Measurements from ENCODE around the gene ICOS.

ICOS gene
- total RNA-seq: 0 to 1.1 (median 0.05) reads per million in 17 experiments

GRCh38 chr2:203936535-203936934 is at the start of gene ICOS:
Gene ICOS (plus strand): TSS chr2:203936763. CDS start chr2:203936815, 52 bp downstream.
- no peak for DNase-seq

- DNase-seq: no peak
Observed at GRCh38 chr2:203887677-203888076, 48.9 kb upstream of the ICOS start.

- DNase-seq: no peak
Observed at GRCh38 chr2:203889542-203889941, 47.0 kb upstream of the ICOS start.

GRCh38 chr2:203889944-203890343 is 46.6 kb upstream of the ICOS start:
- DNase-seq: no peak

GRCh38 chr2:203890733-203891132 is 45.8 kb upstream of the ICOS start:
- DNase-seq: no peak

- peak; percentile 82 to 92 (median 88) for DNase-seq
Observed at GRCh38 chr2:203891474-203891873, 45.1 kb upstream of the ICOS start.

GRCh38 chr2:203892207-203892606 is 44.4 kb upstream of the ICOS start:
- no peak for DNase-seq

GRCh38 chr2:203893401-203893800 is 43.2 kb upstream of the ICOS start:
- peak in 2 of 4 experiments; percentile 21 to 27 for DNase-seq

- peak in 2 of 4 experiments; percentile 24 to 29 for DNase-seq
Observed at GRCh38 chr2:203893840-203894239, 42.7 kb upstream of the ICOS start.

- no peak for DNase-seq
Observed at GRCh38 chr2:203894262-203894661, 42.3 kb upstream of the ICOS start.

GRCh38 chr2:203897544-203897943 is 39.0 kb upstream of the ICOS start:
- peak in 2 of 4 experiments; percentile 86 to 88 for DNase-seq

- DNase-seq: no peak
Observed at GRCh38 chr2:203898657-203899056, 37.9 kb upstream of the ICOS start.

- DNase-seq: no peak
Observed at GRCh38 chr2:203900253-203900652, 36.3 kb upstream of the ICOS start.

- DNase-seq: no peak
Observed at GRCh38 chr2:203904022-203904421, 32.5 kb upstream of the ICOS start.

- DNase-seq: no peak
Observed at GRCh38 chr2:203905656-203906055, 30.9 kb upstream of the ICOS start.

- DNase-seq: peak; percentile 76 to 90 (median 82)
Observed at GRCh38 chr2:203908066-203908796, 28.3 kb upstream of the ICOS start.

GRCh38 chr2:203908797-203909185 is 27.8 kb upstream of the ICOS start:
- no peak for DNase-seq

GRCh38 chr2:203909261-203909967 is 27.1 kb upstream of the ICOS start:
- peak; percentile 67 to 89 (median 78) for DNase-seq

GRCh38 chr2:203909974-203910373 is 26.6 kb upstream of the ICOS start:
- DNase-seq: no peak

- DNase-seq: no peak
Observed at GRCh38 chr2:203913947-203914346, 22.6 kb upstream of the ICOS start.

- peak in 2 of 4 experiments; percentile 9 to 24 for DNase-seq
Observed at GRCh38 chr2:203914546-203915182, 21.9 kb upstream of the ICOS start.

GRCh38 chr2:203915256-203915655 is 21.3 kb upstream of the ICOS start:
- no peak for DNase-seq

- no peak for DNase-seq
Observed at GRCh38 chr2:203916756-203917155, 19.8 kb upstream of the ICOS start.

- no peak for DNase-seq
Observed at GRCh38 chr2:203918264-203918663, 18.3 kb upstream of the ICOS start.
